DMS 273 (cell line): ENCODE results near the gene SUPT3H.

Source experiments
- DNase-seq: peaks from one replicate; lab custom pipeline; 2025; ENCODE audit not compliant: unreplicated experiment; lab: John Stamatoyannopoulos, UW

SUPT3H gene

DNA sequence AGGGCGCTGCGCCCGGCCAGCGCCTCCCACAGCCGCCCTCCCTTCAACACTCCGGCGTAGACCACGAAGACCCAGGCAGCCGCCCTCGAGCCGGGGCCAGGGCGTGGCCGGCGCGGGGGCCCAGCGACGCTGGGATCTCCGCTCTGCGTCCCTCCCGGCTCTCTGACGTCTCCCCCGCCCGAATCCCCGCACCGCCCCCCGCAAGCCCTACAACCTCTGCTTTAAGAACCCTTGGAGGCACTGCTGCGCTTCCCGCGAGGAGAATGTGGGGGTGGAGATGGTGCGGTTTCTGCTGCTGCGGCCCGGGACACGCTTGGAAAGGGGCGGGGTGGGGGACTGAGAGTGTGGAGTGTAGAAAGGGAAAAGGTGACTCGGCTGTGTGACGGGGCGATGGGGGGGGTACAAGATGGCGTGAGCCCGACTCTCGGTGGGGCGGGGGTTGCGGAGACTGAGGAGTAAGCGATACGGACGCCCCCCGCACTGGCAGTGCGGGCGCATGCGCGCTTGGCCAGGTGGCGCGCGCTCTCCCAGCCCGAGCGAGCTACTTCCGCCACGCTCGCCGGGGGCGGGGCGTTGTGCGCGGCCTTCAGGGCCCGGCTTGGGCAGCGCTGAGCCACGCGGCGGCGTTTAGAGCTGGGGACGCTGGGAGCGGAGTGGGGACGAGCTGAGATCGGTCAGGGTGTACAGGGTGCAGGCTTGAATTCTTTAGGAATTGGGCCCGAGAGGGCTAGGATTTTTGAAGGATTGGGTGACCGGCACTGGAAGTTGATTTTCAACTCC lies at the start of gene SUPT3H:
SUPT3H (minus strand) TSS at position 381 of the 780 bp plus-strand sequence.
- DNase-seq, result peak; percentile 99

DNA sequence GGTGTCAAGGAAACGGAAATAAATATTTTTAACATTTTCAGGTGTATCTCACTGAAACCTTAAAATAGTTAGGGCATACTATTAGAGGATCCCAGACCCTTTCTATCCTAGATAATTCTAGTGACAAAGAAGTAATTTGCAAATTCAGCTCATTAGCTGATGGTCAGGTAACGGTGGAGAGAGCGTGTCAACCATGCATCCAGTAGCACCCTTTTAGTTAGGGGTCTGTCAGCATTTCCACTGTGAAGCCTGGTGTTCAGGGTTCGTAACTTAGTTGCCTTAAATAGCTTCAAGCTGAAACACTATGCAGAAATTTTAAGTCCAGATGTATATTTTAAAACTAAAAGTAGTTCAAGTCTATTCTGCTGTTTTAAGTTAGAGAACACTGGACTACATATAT lies 48.5 kb upstream of the SUPT3H start:
- no peak for DNase-seq

DNA sequence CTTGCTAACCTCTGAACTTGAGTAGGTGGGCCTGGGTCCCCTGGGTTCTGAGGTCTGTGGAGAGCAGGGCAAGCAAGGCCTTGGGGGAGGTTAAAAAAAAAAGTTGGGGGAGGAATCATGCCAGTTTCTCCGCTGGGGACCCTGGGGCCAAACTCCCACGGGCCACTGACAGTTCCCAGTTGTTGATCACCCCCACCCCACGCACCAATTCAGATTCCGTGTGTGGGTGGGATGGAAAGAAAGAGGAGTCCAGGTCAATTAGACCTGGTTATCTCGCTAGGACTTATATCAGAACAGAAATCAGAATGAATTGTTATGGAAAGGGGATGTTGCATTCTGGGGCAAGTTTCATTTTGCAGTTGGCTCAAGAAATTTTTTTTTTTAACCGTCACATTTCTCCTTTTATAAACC lies 46.7 kb upstream of the SUPT3H start:
- no peak for DNase-seq

DNA sequence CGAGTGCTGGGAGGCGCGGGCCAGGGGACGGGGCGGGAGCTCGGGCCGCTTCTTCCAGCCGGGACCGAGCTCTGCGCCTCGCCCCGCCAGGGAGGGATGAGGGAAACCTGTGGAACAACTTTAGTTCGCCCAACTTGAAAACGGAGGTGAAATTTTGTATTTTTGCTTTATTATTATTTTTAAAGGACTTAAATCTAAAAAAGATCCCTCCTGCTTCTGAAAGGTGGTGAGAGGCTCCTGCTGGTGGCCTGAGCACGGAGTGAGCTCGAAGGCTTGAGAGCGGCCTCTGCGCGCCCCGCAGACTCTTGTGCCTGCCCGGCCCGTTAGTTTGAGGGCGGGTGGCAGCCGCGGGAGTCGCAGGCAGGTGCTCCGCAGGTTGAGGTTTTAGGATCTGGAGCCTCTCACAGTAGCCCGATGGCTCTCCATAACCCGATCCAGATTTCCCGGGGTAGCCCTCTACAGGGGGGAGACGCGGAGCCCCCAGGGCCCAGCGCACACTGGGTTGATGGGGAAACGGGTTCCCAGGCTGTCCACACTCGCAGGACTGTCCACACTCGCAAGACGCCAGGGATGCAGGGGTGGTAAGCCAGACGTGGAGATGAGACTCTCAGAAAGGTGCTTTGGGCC lies 46.2 kb upstream of the SUPT3H start:
- DNase-seq, result no peak

DNA sequence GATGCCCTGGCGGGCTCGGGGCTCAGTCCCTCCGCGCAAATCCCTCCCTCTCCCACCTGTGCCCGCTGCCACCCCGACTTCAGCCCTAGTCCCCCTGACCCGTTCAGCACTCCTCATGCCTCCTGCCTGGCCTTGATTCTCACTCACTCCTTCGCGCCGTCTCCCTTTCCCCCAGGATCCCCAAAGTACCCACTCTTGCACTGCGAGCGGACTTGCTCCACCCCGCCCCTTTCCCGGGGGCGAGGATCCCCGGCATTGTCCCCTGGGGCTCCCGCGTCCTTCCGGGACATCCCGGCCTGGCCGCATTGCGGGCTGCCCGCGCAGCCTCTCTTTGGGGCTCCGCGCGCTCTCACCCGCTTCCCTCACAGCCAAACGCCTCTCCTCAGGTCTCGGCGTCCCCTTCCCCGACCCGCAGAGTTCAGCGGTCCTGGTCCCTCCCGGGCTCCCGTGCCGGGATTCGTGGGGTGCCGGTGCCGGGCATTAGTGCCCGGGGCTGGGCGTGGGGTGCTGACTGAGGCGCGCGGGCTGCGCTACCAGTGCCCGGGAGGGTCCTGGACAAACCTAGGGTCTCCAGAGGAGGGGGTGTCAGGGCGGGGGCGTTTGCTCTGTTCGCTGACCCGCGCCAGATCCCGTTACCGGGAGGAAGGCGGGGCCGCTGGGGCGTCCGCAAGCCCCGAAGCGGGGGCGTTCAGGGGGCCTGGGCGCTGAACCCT lies 45.5 kb upstream of the SUPT3H start:
- peak; percentile 40 for DNase-seq

DNA sequence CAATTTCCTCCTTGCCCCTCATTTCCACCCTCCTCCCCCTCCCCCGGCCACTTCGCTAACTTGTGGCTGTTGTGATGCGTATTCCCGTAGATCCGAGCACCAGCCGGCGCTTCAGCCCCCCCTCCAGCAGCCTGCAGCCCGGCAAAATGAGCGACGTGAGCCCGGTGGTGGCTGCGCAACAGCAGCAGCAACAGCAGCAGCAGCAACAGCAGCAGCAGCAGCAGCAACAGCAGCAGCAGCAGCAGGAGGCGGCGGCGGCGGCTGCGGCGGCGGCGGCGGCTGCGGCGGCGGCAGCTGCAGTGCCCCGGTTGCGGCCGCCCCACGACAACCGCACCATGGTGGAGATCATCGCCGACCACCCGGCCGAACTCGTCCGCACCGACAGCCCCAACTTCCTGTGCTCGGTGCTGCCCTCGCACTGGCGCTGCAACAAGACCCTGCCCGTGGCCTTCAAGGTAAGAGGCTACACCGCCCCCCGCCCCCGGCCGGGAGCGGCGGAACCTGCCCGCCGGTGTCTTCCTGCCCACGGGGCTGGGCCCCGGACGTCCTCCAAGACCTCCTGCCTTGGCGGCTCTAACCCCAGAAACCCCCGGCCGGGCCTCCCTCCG lies 44.9 kb upstream of the SUPT3H start:
- DNase-seq, result peak; percentile 61

DNA sequence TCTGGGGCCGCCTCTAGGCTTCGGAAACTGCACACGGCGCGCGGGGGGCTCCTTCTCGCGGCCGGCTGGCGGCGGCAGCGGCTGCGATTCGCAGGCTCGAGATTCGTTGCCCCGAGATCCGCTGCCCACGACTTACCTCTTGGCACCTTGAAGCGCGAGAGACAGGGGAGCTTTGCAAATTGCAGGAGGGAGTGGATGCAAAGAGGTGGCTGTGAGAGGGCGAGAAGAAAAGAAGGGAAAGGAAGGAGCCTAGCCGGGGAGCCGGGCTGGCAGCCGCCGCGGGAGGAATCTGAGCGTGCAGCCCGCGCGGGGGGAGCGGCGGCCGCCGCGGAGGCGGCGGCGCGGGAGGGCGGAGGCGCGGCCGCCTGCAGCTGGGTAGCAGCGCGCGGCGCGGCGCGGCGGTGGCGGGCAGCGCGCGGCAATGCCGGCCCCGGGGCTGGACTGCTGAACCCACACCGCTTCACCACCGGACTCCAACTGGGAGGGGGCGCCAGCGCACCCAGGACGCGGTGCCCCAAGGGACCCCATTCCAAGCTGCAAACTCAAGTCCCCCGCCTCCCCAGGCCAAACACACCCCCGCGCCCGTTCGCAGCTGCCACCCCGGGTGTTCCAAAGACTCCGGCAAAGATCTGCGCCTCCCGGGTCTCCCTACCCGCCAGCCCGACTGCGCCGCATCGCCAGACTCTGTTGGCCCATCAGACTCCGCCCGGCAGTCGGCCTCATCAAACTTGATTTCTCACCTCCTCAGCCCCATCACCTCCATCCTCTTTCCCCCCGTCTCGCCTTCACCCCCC lies 44.2 kb upstream of the SUPT3H start:
- peak; percentile 81 for DNase-seq

DNA sequence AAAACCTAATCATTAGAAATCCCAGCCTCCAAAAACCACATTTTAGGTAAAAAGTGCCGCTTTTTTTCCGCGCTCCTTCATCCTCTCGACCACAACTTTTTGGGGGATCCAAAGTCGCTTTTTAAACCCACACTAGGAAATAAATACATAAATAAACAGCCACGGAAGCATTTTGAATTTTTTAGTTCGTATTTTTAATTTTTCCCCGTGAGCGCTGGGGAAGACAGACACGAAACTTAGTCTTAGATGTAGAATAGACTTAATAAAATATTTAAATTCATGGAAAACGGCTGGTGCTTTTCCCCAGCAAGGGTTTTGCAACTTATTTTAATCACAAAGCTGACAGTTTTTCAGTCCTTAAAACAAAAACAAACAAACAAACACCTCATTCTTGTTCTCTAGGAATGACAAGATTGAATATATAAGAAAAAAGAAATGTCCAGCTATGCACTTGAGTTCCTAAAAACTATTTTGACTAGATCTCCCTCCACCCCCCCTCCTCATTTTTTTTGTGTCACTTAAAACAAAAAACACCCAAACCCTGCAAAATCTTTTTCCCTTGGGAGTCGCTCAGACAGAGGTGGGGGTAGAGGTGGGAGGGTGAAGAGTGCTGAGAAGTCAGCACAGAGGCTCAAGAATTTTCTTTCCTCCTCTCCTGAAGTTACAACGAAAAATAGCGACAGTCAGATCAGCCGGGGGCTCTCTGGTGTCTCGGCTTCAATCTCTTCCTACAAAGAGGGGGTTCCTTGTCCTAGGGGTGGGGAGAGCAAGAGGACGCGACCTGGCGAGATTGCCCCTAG lies 43.4 kb upstream of the SUPT3H start:
- DNase-seq, result no peak

DNA sequence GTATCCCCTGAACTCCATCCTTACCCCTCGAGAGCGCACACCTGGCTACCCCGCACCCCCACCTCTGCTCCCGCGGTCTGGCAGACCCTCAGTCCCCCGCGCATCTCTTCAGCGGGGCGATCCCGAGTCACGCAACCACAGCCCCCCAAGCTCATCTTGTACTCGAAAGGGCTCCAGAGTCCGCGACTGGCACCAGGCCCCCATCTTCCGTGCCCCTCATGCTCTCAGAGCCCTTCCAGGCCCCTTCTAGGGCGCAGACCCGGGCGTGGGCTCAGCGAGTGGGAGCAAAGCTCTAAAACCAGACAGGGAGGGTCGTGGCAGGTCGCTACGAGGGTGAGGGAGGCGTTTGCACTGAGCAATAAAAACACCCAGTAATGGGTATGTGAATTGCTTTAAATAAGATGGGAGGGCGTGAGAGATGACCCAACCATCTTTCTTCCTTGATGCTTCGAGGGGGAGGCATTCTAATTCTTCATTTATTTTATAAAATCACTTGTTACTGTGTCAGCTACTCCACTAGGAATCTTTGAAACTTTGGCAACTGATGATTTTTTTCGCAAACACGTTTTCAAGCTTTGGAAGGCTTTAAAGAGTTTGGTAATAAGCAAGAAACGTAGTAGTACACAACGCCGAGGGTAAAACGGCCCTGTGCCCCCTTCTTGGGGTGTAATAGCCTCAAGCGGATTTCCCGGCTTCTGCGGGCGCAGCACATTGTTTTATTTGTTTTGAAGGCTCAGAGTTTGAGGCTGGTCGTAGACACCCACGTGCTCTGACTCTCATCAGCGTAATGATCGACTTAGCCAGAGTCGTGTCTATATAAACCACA lies 42.6 kb upstream of the SUPT3H start:
- DNase-seq, result peak; percentile 37

DNA sequence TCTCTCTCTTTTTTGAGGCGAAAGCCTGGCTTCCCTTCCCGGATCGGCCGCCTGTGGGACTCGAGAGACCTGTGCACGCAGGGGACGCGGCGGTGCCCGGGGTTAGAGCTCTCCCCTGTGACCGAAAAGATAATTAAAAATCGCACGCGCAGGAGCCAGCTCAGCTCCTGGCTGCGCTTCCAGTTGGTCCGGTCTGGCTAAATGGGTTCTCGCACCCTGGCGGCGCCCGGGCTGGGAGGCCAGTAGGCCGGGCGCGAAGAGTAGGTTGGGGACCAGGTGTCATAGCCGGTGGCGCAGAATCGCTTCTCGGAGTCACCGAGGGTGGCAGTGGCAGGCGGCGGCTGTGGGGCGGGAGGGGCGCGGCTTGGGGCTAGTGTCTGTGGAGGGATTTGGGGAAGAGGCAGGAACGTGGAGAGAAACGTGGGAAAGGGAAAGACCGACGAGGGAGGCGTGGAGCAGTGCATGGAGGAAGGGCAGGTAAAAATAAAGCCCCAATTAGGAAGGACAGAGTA lies 41.9 kb upstream of the SUPT3H start:
- DNase-seq, result peak; percentile 83

DNA sequence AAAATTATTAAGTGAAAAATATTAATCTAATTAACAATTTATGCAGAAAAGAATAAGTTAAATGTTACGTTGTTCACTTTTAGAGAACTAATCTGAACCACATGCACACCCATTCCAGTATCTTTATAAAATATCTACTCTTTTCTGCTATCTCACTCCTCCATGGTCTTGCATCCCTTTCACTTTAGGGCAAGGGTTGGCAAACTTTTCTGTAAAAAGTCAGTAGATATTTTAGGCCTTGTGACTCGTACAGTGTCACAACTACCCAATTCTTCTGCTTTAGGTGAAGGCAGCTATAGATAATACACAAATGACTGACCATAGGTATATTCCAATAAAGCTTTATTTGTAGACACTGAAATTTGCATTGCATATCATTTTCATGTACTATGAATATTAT lies 39.7 kb upstream of the SUPT3H start:
- DNase-seq, result no peak

DNA sequence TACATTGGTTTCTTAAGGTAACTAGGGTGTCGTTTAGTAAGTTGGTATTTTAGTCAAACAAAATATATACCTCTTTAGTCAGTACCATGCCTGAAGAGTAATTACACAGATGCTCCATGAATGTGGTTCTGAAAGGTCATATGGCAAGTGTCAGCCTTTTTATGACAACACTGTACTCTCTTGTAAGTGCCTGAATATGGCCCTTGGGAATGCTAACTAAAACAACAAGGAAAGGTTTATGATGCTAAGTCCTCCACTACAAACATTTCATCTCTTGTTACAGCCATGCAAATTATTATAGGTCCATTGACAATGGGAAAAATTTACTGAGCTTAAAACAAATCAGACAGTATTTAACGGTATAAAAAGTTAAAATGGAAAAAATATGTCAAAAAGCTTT lies 39.0 kb upstream of the SUPT3H start:
- no peak for DNase-seq

DNA sequence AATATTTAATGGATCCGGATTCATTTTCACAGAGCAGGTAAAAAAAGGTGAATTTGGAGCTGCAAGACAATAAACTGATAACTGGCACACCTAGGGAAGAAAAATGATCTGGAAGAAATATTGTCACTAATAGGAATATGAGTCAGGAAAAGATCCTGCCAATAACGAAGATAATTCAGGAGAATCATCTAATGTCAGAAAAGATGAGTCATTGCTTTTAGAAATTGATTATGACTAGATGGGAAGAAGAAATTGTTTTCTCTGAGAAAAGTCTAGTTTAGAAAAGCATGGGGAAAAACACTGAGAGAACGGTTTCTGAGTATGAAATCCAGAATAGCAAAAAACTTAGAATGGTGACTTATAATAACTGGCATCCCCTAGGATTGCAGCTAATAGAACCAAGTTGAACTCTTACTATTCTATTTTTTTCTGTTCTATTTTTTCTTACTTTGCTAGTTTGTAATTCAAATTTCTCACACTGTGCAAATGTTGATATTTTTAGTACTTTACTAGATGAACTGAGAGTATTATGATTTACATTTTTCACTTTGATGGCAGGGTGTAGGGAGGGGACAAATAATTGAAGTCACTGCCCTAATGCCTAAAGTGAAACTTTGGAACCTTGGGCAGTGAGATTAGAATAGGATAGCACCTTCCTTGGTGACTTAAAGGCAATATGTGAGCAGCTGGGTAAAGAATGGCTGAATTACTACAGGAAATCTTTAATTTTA lies 38.2 kb upstream of the SUPT3H start:
- no peak for DNase-seq

DNA sequence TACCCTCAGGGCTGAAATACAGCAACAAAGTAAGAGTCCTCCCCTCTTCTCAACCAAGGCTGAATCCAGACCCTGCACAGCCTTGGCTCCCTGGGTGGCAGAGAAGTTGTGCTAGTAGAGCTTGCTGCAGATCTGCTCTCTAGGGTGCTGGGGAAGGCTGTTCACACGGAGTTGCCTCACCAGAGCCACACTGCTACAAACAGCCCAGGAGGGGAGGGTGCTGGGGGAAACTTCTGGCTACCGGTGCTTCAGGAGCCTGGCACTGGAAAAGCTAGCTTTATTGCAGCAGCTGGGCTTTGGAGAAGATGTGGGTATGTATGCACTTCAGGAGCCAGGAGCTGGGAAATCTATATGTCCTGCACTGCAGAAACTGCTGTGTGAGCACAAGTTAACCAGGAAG lies 37.6 kb upstream of the SUPT3H start:
- no peak for DNase-seq

DNA sequence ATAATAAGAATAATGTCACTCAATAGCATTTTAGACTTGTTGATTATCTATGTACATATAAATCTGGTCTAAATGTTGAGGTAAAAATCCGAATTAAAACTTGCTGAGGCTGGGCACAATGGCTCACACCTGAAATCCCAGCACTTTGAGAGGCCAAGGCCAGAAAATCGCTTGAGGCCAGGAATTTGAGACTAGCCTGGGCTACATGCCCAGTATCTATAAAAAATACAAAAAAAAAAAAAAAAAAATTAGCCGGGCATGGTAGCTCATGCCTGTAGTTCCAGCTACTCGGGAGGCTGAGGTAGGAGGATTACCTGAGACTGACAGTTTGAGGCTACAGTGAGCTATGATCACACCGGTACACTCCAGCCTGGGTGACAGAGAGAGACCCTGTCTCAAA lies 34.2 kb upstream of the SUPT3H start:
- DNase-seq, result no peak

DNA sequence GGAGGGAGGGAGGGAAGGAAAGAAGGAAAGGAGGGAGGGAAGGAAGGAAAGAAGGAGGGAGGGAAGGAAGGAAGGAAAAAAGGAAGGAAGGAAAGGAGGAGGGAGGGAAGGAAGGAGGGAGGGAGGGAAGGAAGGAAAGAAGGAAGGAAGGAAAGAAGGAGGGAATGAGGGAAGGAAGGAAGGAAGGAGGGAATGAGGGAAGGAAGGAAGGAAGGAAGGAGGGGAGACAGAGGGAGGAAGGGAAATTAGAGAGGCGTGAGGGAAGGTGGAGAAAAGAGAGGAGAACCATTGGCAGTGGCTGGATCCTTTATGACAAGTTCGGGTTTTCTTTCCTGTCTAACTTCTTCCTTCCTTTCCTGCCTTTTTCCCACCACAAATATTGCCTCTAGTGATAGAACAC lies 22.3 kb upstream of the SUPT3H start:
- DNase-seq, result no peak

DNA sequence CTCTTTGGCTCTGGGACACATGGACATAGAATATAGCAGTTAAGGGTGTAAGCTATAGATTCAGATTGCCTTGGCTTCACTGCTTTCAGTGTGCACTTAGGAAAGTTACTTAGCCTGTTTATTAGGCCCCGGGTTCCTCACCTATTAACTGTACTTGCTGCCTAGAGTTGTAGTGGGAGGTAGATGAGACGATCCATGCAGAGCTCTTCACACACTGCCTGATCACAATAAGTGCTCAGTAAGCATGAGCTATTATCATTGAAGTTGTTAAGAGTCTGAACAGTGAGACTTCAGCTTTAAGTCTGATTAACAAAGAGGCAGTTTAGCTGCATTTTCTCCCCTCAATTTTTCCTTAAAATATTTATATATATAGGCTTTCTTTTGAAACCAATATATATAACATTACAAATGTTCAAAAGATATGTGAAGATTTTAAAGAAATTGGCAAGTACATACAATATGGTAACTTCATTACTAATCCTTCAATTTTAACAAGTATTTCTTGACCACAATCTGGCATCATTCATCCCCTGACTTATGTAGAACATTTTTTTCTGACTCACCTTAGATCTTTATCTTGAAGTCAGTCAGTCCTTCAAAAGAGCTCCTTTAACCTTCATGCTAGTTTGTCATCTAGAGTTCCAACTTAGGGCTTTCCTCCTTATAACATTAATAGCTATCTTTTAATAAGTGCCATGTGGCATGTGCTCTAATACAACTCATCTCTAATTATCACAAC lies 20.5 kb upstream of the SUPT3H start:
- DNase-seq, result no peak
